IPS-15b (cell line): ENCODE measurements around the gene EXO1.
"Not testable (repeated sequence)": the region's sequence is repeated elsewhere in the genome, so short reads cannot be mapped to it uniquely, and the experiment has no call there.

Source experiments
- H3K27me3 ChIP-seq: one replicate; pipeline ENCODE4 v1.6.1; 2013; ENCODE audit warnings: low read length; ENCODE audit not compliant: control insufficient read depth, insufficient read depth
- H3K36me3 ChIP-seq: one replicate; pipeline ENCODE4 v1.6.1; 2013; ENCODE audit warnings: low read length; ENCODE audit not compliant: control insufficient read depth, insufficient read depth
- H3K4me1 ChIP-seq: one replicate; pipeline ENCODE4 v1.6.1; 2013; ENCODE audit warnings: mild to moderate bottlenecking, low read length; ENCODE audit not compliant: control insufficient read depth, insufficient read depth
- H3K4me3 ChIP-seq: one replicate; pipeline ENCODE4 v1.5.1; 2013; ENCODE audit warnings: low read depth, low read length
- H3K9ac ChIP-seq: one replicate; pipeline ENCODE4 v1.6.1; 2013; ENCODE audit warnings: low read depth, mild to moderate bottlenecking, low read length
- H3K9me3 ChIP-seq: one replicate; pipeline ENCODE4 v1.6.1; 2013; ENCODE audit warnings: mild to moderate bottlenecking, low read length; ENCODE audit not compliant: control insufficient read depth, insufficient read depth

Gene EXO1

GRCh38 chr1:241819340-241819866, 28.6 kb upstream of the EXO1 start:
- H3K36me3 ChIP-seq: no peaks in the 10 kb centered on the region
- no peaks in the 10 kb centered on the region for H3K27me3 ChIP-seq
- H3K4me3 ChIP-seq: no peak overlapping the region
- H3K4me1 ChIP-seq: no peaks in the 10 kb centered on the region
- H3K9ac ChIP-seq: no peak overlapping the region
- no peaks in the 10 kb centered on the region for H3K9me3 ChIP-seq

- no peak overlapping the region for H3K4me3 ChIP-seq
- H3K27me3 ChIP-seq: no peaks in the 10 kb centered on the region
- no peak overlapping the region for H3K9ac ChIP-seq
- H3K9me3 ChIP-seq: no peaks in the 10 kb centered on the region
- no peaks in the 10 kb centered on the region for H3K36me3 ChIP-seq
- H3K4me1 ChIP-seq: no peaks in the 10 kb centered on the region
Measured at GRCh38 chr1:241821363-241821762, 26.6 kb upstream of the EXO1 start.

DNA sequence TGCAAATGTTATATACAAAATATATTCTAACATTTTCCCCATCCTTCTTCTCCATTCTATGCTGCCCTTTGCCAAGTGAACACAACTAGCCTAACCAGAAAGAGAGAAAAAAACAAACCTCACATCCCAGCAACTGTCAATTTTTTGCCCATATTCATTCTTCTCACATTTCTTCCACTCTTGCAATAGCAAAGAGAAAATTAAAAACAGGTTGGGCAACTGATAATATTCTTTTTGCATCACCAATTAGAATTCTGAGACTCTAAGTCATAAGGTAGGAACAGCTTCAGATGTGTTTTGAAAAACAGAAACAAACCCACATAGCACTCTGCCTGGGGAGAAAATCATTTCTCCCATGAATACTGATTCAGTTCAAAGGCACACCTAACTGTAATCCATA, 25.2 kb upstream of the EXO1 start:
- Histone ChIP-seq H3K27me3 (no peaks in the 10 kb centered on the region), H3K9me3 (no peaks in the 10 kb centered on the region), H3K9ac (no peak overlapping the region), H3K36me3 (no peaks in the 10 kb centered on the region), H3K4me3 (no peak overlapping the region), H3K4me1 (no peaks in the 10 kb centered on the region)

GRCh38 chr1:241823925-241824324, 24.1 kb upstream of the EXO1 start:
- no peaks in the 10 kb centered on the region for H3K4me1 ChIP-seq
- no peak overlapping the region for H3K9ac ChIP-seq
- no peaks in the 10 kb centered on the region for H3K9me3 ChIP-seq
- no peaks in the 10 kb centered on the region for H3K27me3 ChIP-seq
- no peaks in the 10 kb centered on the region for H3K36me3 ChIP-seq
- H3K4me3 ChIP-seq: no peak overlapping the region

DNA sequence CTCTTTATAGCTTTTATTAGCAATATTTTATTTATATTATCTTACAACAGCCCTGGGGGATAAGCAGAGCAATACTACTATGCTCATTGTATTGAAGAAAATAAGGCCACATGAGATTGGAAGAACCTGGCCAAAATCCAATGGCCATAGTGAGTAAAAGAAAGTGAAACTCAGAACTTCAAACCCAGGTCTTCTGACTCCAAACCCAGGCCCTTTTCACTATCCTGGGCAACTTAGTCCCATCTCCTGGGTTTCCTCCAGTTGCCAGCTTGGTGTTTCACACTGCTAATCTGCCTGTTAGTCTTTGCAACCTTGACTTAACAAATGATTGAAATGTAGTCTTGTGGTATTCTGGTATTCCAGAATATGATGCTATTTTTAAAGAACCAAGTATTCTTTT, 22.4 kb upstream of the EXO1 start:
- no peaks in the 10 kb centered on the region for H3K4me1 ChIP-seq
- no peaks in the 10 kb centered on the region for H3K27me3 ChIP-seq
- no peak overlapping the region for H3K4me3 ChIP-seq
- H3K9ac ChIP-seq: no peak overlapping the region
- no peaks in the 10 kb centered on the region for H3K9me3 ChIP-seq
- no peaks in the 10 kb centered on the region for H3K36me3 ChIP-seq

DNA sequence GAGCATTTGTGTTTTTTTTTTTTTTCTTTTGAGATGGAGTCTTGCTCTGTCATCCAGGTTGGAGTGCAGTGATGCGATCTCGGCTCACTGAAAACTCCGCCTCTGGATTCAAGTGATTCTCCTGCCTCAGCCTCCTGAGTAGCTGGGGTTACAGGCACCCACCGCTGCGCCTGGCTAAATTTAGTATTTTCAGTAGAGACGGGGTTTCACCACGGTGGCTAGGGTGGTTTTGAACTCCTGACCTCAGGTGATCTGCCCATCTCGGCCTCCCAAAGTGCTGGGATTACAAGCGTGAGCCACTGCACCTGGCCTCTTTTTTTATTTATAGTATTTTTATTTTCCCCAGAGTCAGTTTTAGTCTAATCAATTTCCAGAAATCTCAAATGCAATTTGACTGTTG, 21.4 kb upstream of the EXO1 start:
- not testable (repeated sequence) for H3K9me3 ChIP-seq, H3K4me3 ChIP-seq, H3K27me3 ChIP-seq, H3K9ac ChIP-seq, H3K36me3 ChIP-seq, H3K4me1 ChIP-seq

DNA sequence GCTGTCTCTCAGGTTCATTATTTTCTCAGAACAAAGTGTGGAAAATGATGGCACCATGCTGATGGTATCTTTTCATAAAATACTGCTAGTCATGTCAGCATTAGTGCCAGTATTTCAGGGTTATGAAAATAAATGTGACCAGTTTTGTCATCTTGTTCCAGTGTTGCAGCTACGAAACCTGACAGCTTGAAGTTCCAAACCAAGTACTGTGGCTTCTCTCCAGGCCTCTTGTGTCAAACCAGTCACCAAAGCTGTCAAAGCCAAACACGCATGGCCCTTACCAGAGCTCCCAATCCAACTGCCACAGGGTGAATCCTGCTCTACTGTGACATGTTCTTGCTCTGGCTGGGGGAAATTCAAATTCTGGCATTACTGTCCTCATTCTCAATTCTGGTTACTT, 20.7 kb upstream of the EXO1 start:
- Histone ChIP-seq H3K4me1 (no peaks in the 10 kb centered on the region), H3K9ac (no peak overlapping the region), H3K4me3 (no peak overlapping the region), H3K36me3 (no peaks in the 10 kb centered on the region), H3K9me3 (no peaks in the 10 kb centered on the region), H3K27me3 (no peaks in the 10 kb centered on the region)

DNA sequence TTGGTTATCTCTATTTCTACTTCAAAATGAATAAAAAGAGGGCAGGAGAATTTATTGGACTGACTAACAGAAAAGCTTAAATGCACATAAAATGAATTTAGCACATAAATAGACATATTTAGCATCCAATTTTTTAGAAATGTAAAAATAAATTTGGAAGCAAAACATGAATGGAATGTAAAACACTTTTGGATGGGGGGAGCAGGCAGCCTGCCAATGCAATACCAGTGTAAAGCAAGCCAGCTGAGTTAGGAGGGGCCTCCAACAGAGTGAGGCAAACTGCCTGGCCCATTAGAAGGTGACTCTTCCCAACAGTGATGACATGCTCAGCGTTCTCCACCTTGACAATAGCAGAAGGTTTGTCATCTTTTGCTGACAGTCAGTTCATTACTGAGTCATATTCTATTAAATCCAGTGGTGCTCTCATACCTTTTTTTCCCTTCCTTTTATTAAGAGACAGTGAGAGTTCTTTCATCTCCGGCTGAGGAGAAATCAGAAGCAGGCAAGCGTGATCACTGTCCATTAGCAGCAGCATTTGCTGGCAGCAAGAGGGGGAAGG, 19.5 kb upstream of the EXO1 start:
- Histone ChIP-seq H3K36me3 (no peaks in the 10 kb centered on the region), H3K4me1 (no peaks in the 10 kb centered on the region), H3K4me3 (no peak overlapping the region), H3K9me3 (no peaks in the 10 kb centered on the region), H3K27me3 (no peaks in the 10 kb centered on the region), H3K9ac (no peak overlapping the region)

DNA sequence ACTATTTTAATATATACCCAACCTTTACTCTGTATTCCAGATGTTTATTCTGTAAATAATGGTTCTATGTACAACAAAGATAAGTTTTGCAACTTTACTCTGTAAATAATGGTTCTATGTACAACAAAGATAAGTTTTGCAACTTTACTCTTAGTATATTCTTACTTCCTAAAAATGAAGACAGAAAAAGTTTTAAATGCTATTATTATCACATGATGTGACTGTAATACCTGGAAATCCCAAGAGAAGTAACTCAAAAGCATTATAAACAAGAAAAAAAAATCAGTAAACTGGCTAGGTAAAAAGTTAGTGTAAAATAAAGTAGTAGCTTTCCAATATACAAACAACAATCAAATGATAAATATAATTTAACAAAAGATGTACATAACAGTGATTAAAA, 18.5 kb upstream of the EXO1 start:
- Histone ChIP-seq H3K9ac (no peak overlapping the region), H3K36me3 (no peaks in the 10 kb centered on the region), H3K27me3 (no peaks in the 10 kb centered on the region), H3K9me3 (no peaks in the 10 kb centered on the region), H3K4me3 (no peak overlapping the region), H3K4me1 (no peaks in the 10 kb centered on the region)

DNA sequence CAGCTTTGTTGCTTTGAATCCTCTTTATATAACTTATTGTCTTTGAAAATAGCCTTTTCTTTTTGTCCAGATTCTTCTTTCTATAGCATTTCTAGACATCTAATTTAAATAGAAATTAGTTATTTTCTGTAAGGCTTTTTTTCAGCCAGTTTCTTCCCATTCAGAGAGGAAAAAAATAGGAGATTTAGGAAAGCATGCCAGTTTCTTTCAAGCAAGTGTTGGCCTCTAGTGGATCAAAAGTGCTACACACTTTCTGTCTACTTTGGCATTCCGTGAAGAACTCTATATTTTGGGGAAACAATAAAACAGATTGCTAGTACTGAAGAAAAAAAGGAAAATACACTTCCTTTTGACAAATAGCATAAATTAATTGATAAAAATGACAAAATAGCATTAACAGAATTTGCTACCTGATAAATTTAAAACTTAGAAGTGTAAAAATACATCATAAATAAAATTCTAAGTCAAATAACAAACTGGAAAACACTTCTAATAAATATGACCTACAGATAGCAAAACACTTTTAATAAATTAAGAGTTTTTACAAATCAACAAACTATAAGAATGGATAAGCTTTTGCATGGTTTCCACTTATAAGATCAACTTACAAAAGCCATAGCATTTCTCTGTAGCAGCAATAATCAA, 13.1 kb upstream of the EXO1 start:
- Histone ChIP-seq H3K36me3 (no peaks in the 10 kb centered on the region), H3K9me3 (no peaks in the 10 kb centered on the region), H3K4me3 (no peak overlapping the region), H3K27me3 (no peaks in the 10 kb centered on the region), H3K4me1 (no peaks in the 10 kb centered on the region), H3K9ac (no peak overlapping the region)

- no peaks in the 10 kb centered on the region for H3K36me3 ChIP-seq
- H3K27me3 ChIP-seq: no peaks in the 10 kb centered on the region
- H3K4me1 ChIP-seq: no peaks in the 10 kb centered on the region
- no peak overlapping the region for H3K4me3 ChIP-seq
- no peak overlapping the region for H3K9ac ChIP-seq
- H3K9me3 ChIP-seq: no peaks in the 10 kb centered on the region
Measured at GRCh38 chr1:241836941-241837340, 11.1 kb upstream of the EXO1 start.

- H3K27me3 ChIP-seq: no peaks in the 10 kb centered on the region
- no peak overlapping the region for H3K9ac ChIP-seq
- no peaks in the 10 kb centered on the region for H3K36me3 ChIP-seq
- H3K9me3 ChIP-seq: no peaks in the 10 kb centered on the region
- no peaks in the 10 kb centered on the region for H3K4me1 ChIP-seq
- no peak overlapping the region for H3K4me3 ChIP-seq
Measured at GRCh38 chr1:241837416-241837815, 10.6 kb upstream of the EXO1 start.
